GM18519 (cell line): ENCODE measurements around the gene TPPP.
"Not testable (repeated sequence)": the region's sequence is repeated elsewhere in the genome, so short reads cannot be mapped to it uniquely, and the experiment has no call there.

Experiments
- ATAC-seq: cut with Tn5 transposase; IDR thresholded peaks from one replicate; pipeline ENCODE4 v1.9.1; 2021; ENCODE audit warnings: mild to moderate bottlenecking, moderate library complexity; ENCODE audit not compliant: unreplicated experiment, low FRiP score

Gene TPPP

DNA sequence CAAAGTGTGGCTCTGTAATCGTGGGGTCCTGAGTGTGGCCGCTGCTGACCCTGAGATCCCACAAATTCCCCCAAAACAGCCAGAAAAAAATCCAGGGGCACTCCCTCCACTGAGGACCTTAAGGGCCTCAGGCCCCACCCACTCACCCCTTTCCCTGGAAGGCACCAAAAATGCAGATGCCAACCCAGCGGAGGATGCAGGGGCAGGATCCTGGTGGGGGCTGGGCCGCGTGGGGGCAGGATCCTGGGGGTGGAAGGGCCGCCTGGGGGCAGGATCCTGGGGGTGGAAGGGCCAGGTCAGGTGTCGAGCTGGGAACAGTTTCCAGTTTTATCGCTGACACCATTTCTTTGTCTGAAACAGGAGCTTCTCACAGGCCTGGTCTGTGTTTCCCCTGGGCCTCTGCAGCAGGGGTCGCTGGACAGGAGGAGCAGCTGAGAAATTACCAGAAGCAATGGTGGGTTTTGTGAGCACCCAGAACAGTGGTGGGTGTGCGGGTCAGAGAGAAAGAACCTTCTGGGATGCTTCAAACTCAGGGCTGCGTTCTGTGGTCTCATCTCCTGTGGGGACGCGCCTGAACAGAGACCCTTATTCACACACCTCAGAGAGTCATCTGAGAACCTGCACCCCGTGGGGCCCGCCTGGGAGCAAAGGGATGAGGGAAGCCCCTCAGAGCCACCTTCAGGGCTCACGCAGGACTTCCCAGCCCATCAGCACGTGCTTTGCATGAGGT is 13.8 kb downstream of the TPPP start:
- not testable (repeated sequence) for ATAC-seq

DNA sequence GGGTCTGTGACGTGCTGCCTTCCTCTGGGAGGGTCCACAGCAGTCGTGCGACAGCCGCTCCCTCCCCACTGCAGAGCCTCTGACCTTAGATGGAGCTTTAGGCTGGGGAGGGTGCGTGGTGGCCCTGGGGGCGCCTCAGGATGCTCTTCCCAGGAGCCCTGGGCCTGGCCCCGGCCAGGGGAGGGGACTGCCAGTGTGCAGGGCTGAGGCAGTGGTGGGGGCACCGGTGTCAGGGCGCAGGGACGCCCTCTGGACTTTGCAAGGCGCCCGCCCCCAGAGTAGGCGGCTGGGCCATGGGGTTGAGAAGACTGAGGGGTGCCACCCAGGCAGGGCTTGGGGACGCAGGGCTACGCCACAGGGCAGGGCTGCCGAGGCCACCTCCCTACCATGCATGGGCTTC is 14.6 kb downstream of the TPPP start:
- not testable (repeated sequence) for ATAC-seq

- no peak for ATAC-seq
These were observed 15.7 kb downstream of the TPPP start for GRCh38 chr5:677131-678101.

GRCh38 chr5:676699-677076 is 16.5 kb downstream of the TPPP start:
- no peak for ATAC-seq

DNA sequence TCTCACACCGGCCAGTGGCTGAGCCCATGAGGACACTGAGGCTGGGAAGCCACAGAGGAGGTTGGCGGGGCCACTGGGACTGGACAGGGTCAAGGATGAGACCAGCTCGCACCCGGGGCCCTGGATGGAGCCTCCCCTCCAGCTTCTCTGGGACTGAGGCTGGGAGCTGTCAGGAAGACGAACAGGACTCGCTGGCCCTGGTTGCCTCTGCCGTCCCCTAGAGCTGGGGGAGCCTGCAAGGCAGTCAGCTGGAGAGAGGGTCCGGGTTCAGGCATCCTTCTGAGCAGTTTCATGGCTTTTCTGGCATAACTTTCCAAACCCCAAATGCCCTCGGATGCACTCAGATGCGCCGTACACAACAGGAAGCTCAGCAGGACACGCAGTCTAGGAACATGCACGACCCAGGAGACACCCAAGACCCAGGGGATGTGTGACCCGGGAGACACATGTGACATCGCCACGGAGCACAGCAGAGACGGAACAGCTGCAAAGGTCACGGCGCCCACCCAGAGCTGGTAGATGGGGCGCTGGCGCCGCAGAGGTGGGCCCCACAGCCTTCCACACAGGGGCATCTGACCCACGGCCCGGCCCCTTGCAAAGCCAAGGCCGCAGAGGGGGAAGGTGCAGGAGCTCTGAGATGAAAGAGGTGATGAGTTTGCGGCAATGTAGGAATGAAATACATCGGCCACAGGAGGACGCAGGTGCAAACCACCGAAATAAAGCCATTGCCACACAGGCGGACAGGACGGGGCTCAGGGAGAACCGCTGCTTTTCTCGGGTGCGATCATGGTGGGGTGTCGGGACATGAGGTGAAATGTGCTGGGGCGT is 17.1 kb downstream of the TPPP start:
- ATAC-seq = no peak

DNA sequence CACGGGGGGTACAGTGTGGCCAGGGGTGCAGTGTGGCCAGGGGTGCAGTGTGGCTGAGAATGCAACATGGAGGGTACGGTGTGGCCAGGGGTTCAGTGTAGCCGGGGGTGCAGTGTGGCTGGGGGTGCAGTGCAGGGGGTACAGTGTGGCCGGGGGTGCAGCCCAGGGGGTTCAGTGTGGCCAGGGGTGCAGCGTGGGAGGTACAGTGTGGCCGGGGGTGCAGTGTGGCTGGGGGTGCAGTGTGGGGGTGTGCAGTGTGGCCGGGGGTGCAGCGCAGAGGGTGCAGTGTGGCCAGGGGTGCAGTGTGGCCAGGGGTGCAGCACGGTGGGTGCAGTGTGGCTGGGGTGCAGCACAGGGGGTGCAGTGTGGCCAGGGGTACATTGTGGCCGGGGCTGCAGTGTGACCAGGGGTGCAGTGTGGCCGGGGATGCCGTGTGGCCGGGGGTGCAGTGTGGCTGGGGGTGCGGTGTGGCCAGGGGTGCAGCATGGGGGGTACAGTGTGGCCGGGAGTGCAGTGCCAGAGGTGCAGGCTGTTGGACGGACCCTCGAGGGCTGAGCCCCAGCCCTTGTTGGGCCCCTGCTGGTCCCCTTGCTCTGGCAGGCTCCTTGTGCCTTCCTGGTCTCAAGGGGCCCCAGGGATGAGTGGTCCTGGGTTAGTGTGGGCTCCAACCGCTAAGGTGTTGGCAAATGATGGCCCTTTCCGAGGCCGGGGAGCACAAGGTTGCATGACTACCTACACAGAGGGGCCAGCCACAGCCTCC is 17.9 kb downstream of the TPPP start:
- no peak for ATAC-seq

- ATAC-seq = no peak
These were observed 18.5 kb downstream of the TPPP start for GRCh38 chr5:674630-675011.

DNA sequence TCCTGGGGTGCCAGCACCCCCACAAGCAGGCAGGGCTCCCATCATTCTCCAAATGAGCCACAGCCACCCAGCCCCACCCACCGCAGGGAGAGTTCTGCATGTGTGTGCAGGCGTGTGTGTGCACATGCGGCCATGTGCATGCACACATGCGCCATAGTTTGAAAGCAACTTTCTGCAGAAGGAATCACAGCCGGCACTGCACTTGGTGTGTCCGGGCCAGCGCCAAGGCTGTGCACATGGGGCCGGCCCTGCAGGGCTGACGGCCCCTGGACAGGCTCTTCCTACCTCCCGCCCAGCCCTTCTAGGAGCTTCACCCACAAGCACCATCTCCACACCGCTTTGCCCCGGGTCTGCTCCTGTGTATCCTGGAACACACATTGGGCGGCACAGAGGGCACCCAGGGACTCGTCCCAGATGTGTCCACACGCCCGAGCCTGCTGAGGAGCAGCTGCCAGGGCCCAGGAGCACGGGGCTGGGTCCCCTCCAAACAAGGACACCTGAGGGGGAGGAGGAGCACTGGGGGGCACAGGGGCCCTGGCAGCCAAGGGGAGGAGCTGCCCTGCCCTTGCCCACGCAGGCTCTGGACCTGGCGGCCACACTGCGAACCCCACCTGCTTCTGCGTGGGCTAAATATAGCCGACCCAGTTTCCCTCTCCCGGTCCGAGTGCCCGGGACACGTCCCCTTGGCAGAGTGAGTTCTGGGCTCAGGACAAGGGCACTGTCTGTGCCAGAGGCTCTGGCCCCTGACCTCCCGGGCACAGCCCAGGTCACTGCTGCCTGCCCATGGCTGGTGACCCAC is 19.1 kb downstream of the TPPP start:
- no peak for ATAC-seq

- no peak for ATAC-seq
These were observed 19.9 kb downstream of the TPPP start for GRCh38 chr5:673161-673830.

- no peak for ATAC-seq
These were observed 20.6 kb downstream of the TPPP start for GRCh38 chr5:672329-673160.

GRCh38 chr5:671459-672328 is 21.5 kb downstream of the TPPP start:
- no peak for ATAC-seq

DNA sequence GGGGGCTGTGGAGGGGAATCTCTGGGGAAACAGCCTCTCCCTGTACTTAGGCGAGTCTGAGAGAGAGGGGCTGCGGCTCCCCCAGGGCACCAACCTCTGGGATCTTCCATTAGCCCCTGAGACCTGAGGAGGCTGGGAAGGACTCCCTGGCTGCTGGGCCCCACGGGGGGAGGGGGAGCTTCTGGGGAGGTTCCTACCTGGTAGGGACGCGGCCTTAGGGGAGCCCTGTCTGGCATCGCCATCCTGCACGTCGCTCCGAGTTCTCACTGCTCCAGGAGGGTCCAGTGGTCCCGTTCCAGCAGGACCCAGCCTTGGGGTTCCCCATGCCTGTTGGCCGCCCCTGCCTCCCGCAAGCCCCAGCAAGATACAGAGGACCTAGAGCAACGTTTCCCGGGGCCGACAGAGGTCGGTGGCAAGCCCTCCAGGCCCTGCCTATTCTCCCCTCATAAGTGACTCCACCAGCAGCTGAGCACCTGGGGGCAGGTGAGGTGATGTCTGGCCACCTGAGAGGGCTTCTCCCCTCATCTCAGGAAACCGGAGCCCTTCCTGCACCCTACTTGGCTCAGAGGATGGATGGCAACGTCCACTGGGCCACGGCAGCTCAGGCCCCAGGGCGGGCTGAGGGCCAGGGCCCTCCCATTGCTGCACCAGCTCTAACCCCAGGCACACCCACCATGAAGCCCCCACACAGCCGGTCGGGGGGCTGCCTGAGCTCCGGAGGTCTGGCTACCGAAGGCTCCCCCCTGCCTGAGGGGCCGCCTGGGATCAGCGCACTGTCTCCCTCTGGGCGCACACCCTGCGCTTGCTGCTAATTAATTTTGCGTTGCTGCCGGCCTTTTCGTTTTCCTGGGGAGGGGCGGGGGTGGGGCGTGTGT is 22.5 kb downstream of the TPPP start:
- no peak for ATAC-seq

DNA sequence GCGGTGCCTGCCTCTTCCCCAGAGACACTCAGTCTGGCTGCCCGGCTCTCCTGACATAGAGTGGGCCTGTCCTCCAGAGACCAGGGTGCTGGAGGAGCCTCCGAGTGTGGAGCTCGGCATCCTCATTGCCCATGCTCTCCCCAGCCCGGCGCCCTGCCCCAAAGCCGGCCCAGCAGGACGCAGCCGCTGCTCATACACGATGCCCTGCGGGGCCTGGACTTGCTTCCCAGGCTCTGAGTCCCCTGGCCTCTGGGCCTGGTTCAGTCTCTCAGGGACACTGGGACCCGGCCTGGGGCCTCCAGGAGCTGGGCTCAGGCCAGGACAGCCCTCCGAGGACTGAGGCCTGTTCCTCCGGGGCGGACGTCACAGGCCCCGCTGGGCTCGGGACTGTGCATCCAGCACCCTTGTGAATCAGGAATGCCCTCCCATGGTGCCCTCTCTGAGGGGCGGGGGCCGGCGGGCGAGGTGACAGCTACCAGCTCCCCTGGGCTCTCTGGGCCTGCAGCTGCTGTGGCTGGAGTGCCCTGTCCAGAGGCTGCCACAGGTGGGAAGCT is 23.2 kb downstream of the TPPP start:
- no peak for ATAC-seq

- no peak for ATAC-seq
These were observed 23.9 kb downstream of the TPPP start for GRCh38 chr5:669111-669841.
